ENCODE results near the gene GJD3.

Gene GJD3

DNA sequence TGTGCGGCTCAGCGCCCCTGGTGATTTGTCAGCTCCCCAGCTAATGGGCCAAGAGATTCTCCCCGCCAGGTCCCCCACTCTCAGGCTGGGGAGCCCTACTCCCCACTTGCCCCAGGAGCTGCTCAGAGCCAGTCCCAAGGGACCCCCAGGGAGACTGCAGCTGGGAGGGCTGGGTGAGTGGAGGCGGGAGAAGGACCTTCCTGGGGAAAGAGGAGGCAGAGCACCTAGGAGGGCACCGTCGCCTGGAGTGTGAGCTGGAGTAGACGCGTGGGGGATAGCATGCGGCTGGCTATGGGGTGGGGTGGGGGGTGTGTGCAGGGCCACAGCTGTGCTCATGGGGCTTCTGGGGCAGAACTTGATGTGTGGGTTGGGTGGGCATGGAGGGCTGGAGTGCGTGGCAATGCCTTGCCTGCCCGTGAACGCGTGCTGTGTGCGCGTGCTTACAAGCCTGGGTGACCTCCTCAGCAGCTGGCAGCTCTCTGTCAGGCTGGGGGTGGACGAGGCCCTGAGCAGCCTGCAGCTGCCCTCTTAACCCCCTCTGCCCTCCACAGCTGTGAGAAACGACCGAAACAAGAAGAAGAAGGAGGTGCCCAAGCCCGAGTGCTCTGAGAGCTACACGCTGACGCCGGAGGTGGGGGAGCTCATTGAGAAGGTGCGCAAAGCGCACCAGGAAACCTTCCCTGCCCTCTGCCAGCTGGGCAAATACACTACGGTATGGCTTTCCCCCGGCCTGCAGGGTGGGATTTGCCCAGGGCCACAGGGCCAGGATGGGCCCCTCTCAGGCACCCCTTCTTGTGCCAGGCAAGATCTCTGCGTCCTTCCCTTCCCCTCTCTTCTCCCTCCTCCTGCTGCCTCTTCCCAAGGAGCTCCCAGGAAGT is 12.9 kb downstream of the GJD3 start:
- DNase-seq = no peak

DNA sequence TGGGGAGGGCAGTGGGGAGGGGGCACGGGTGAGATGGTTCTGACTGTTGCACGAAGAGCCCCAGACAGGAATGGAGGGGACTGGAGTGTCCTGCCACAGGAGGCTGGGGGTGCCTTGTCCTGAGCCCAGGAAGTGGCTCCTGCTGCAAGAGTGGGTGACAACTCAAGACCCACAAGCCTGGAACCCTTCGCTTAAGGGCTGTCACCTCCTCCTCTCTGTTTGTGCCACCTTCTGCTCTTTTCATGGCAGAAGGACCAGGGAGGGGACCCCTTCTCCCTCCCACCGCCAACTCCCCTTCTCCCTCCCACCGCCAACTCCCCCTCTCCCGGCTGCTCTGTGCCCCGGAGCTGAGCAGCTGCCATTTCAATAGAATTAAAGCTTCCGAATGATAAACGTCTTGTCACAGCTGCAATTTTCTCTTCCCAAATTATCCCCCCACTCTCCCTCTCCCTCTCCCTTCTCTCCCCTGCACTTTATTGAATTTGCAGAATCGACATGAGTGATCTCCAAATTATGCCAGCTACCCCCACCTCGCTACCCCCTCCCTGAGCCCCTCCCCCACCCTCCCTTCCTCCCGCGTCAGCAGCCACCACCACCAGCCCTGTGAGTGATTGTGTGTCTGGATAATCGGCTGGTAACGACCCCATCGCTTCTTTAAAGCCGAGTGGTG is 13.7 kb downstream of the GJD3 start:
- DNase-seq = no peak

DNA sequence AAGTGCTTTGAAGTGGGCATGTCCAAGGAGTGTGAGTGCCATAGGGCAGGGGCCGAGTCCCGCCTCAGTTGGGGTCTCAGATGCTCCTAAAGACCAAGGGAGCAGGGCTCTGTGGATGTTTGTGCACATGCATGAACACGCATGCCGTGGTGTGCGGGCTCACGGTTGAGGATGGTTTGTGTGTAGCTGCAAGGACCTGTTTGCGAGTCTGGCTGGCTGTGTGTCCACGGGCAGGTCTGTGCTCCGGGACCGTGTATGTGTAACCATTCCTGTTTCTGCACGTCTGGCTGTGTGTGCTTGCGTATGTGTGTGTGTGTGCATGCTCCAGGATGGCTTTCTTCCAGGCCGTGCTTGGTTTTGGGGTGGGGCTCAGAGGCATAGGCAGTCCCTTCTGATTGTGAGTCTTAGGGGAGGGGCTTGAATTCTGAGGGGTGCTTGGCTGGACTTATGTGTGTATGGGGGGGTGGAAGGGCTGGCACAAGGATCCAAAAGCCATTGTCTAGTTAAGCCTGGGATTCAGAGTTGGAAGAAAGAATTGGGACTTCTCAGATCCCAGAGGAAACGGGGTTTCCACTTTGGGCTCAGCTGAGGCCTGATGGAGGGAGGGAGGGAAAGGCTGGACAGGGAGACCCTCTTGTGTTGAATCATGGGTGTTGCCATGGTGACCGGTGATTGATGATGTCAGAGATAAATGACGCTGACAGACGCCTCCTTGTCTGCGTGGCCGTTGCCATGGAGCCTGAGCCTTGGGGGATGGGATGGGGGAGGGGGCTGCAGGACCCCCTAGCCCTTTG is 14.4 kb downstream of the GJD3 start:
- no peak for DNase-seq

DNA sequence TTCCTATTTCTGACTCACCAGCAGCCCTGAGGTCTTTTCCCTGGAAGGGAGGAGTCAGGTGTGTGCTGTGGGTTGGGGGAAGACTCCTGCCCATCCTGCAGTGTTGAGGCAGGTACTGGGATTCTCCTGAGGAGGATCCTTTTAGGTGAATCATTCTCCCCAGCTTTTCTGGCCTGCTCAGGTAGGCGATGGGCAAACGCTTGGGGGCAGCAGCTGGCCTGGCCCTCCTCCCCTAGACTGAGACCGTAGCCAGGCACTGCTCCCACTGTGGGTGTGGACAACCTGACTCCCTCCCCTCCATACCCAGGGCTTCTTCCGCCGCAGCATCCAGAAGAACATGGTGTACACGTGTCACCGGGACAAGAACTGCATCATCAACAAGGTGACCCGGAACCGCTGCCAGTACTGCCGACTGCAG is 15.1 kb downstream of the GJD3 start:
- no peak for DNase-seq

DNA sequence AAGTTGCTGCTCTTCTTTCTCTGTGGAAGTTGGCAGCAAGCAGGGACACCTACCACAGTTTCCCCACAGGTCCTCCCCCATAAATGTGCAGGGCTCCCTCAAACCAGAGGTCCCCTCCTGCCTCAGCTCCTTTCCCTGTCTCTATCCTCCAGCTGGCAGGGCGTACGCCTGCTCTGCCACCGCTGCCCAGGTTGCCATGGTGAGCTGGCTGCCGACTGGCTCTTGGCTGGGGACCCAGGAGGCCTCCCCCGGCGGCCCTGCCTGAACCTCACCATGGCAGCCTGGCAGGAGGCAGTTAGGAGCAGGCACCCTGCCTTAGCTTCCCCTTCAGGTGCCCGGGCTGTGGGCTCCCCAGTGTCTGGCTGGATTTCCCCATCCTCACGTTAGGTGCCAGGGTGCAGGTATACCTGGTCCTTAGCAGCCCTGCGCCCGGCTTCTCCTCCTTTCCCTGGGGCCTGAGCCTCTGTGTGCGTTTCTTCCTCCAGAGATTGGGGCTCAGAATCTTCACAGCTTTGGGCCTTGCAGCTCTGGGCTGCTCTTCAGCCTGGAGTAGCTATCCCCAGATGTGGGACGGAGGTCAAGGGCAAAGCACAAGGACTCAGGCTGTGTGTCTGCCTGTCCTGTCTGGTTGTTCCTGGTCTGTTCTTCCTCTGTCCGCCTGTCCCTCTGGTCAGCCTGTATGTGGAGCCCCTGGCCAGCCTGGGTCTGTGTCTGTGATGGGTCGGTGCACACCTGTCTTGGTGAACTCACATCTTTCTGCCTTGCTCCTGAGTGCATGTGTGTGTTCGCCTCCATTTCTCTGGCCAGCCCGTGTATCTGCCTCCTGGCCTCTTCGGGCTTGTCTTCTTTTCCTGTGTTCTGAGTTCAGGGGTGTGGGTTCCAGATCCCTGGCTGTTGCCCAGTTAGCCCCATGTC is 15.7 kb downstream of the GJD3 start:
- peak; percentile 63 for DNase-seq

DNA sequence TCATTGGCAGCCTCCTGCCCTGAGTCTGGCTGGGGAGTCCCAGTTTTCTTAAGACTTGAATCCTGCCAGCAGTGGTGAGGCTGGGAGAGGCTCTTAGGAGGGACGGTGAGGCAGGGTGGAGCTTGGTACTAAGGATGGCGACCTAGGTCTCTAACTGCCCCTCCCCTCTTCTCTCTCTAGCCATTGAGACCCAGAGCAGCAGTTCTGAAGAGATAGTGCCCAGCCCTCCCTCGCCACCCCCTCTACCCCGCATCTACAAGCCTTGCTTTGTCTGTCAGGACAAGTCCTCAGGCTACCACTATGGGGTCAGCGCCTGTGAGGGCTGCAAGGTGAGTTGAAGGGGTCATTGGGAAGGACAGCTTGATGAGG is 16.4 kb downstream of the GJD3 start:
- DNase-seq = no peak

DNA sequence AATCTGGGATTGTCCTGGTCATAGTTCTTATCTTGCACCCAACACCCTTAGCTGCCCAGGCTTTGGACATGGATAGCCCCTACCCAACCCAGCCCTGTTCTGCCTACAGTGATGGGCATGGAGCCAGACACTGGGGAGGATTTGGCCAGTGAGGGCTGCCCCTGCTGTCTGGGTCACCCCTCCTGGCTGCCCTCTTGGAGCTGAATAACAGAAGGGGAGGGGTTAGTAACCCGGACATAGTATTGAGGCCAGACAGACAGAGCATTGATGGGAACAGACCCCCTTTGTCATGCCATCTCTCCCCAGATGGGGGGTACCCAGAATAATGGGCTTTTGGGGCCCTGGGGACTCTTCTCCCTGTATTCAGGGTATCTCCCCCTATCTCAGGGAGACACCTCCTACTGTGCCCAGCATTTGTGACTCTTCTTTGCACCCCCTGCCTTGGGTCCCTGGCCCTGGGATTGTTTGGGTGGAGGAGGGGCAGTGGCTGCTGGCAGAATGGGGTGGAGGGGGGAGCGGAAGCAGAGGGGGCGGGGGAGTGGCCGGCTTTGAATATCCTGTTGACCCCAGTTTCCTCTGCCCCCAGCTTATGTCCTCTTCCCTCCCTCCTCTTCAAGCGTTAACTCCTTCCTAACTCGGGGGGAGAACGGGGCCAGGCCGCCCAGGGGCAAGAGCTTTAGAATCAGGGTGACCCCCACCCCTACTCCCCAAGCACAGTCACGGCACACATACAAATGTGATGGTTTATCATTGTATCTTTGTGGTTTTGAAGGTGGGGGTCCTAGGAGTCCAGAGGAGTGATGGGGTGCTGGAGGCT is 17.0 kb downstream of the GJD3 start:
- no peak for DNase-seq

DNA sequence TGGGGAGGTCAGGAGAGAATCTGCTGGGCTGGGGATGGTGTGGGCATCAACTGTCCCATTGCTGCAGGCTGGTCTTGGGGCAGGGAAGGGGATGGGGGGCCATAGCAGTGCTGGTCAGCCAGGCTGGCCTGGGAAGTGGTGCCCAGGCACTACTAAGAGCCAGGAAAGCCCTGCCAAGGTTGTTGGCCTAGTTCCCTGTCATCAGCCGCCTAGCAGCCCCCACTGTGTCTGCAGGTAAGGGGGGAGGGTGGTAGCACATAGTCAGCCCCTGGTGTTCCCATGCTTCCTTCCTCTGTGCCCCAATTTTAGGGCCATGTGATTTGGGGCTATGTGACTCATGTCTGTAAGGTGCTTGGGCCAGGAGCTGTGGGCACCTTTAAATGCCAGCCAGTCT is 17.8 kb downstream of the GJD3 start:
- no peak for DNase-seq

DNA sequence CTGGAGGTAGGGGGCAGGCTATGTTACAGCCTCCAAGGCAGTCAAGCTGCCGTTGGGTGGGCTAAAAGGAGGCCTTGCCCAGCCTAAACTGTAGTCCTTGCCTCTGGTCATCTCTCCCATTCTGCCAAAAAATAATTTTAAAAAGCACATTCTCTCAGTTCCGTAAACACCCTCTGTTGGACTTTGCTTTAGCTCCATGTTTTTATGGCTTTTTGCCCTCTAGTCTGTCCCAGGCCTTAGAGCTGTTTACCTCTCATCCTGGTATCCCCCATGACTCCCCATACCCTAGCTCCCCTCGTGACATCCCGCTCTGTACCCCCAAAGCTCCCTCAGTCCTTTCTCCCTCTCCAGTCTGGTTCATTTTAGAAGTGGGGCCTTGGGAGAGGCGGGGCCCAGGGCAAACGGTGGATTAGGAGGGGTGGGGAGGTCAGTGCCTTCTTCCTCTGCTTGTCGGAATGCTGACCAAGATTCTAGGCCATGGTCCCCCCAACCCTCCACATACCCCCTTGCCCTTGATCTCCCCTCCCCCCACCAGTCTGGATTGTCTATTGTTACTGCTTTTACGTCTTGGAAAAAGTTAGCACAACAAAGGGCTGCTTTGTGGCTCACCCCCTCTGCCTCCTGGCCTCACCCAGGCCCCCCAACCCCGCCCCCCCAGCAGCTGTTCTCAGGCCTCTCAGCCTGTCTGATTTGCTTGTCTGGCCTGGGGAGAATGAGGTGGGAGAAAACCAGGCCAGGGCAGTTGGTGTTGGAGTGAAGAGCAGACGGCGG is 18.4 kb downstream of the GJD3 start:
- no peak for DNase-seq

DNA sequence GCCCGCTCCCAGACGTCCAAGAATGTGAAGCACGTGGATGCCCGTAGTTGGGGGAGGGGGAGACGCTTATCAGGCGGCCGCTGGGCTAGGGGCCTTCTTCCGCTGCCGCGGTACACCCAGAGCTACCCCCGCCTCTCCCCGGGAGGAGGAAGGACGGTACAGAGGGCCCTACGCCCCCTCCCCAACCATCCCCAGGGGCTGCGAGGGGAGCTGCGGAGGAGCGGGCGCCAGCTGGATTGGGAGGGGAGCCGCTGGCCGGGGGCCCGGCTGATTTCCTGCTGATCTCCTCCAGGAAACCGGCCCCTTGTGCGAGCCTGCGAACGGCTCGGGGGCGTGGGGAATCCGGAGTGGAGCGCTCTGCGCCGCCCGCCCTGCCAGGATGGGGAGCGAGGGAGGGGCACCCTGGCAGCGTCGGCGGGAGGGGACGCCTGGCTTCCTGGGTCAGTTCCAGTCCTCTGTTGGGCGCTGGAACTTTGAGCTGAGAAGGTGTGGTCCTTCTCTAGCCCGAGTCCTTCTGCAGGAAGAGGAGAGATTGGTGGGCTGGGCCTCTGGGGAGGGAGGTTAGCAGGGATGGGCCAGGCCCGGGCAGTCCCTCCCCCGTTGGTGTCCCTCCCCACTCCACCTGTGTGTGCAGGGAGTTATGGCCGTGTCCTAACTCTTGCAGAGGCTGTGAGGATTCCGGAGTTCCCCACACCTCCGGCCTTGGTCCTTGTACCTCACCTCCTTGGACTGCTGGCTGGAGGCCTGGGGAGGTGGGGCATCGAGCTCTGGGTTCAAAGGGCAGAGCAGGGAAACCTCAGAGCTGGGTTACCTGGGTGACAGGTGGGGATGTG is 19.2 kb downstream of the GJD3 start:
- DNase-seq = no peak

DNA sequence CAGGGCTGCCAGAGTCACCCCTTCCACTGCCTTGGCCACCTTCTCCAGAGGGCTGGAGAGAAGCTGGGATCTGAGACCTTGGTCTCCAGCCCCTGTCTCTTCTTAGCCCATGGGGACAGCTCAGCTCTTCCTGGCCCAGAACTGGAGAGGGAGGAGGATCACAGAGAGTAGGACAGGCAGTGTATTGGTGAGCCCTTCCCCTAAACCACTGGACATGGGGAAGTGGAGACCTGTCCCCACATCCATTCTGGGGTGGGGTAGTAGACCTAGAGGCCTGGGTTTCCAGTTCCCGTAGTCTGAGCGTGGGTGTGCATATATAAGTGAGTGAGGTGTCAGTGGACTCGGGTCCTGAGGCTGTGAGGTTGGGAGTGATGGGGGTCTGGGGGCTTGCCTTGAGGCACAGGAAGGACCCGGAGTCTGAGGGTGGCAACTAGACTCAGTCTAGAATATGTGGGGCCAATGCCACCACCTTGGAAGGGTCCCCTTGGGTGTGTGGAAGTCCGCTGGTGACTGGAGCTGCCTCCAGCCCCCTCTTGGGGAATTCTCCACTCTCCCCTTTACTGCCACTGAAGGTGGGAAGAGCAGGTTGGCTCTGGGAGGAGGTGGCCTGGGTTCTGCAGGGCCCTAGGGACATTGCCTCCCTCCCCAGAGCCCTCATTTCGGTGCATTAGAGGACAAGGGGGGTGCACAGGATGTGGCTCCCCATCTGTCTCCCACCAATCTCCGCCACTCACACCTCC is 19.9 kb downstream of the GJD3 start:
- no peak for DNase-seq

DNA sequence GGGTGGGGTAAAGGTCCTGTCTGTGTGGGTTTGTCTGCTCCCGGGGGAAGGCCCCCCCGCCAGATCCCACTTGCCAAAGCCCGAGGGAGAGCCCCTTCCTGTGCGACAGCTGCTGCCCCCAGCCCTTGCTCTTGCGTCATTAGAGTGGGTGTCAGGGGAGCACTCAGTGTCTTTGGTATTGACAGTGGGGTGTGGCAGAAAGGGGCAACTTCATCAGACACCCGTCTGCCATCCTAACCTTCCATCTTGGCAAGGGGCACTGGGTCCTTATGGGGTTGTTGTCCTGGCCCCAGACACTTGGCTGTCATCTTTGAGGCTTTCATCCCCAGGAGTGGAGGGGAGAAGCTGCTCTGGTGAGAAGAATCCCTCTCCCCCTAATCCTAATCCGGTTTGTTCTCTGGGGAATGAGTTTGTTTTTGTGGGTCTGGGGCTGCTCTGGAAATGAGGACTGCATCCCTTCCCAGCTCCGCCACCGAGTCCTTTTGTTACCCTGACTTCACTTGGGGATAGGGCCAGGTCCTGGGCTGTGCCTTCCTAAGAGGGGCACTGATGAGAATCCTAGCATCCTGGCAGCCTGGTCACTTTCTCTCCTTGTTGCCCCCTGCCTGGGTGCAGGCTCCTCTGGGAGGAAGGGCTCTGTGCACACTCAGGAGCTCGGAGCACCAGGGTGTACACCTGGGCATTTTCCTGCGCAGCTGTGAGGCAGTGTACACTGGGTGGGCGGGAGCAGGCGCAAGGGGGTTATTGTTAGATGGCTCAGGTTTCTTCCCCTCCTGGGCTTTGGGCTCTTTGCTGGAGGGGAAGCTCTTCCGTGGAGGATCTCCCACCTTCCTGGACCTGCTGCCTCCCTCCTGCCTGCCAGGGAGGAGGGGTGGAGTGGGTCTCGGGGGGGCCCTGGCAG is 21.1 kb downstream of the GJD3 start:
- DNase-seq = no peak

DNA sequence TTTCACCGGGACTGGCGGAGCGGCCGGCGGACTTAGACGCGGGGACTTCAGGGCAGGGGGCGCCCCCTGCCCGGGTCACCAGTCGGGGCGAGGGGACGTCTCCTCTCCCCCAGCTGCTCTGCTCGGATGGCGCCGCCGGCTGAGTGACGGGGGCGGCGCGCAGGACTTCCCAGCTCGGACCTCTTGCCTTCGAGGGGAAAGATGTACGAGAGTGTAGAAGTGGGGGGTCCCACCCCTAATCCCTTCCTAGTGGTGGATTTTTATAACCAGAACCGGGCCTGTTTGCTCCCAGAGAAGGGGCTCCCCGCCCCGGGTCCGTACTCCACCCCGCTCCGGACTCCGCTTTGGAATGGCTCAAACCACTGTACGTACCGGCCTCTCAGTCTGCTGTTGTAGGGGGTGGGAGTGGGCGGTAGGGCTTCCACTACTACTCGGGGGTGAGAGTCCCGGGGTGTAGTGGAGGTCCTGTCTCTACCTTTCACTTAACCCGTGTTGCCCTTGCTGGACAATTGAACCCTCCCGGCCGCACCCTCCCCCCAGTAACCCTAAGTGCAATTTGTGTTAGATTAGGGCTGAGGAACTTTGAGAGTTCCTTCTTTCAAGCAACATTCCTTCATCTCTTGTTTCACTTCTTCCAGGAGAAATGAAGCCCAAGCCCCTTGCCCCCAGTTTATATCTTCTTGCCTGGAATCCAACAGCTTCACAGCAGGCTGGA is 21.9 kb downstream of the GJD3 start:
- DNase-seq = no peak

DNA sequence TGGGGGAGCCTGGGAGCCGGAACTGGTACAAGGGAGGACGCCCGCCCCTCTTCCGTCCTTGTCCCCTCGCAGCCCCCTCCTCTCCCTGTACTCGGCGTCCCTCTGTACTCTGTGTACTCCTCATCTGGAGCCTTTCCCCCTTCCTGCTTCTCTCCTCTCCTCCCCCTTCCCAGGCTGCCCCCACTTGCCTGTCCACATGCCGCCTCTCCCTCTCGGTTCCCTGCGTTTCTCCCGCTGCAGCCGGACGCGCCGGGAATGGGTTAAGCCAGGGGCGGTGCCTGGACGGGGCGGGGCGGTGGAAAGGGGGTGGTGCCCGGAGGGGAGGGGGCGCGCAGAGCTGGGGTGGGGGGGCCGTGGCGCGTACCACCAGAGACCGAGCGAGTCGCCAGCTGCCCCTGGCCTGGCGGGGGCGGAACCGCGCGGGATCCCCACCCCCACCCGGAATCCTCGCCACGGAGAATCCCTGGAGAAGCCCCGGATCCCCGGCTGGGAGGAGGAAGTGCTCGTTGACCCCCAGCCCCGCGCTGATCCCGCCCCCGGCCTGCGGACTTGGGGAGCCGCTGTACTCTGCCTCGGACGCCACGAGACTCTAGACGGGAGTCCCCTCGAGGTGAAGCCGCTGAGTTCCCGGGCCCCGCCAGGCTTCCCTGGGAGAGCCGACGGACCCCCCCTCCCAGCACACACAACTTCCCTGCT is 22.6 kb downstream of the GJD3 start:
- no peak for DNase-seq

DNA sequence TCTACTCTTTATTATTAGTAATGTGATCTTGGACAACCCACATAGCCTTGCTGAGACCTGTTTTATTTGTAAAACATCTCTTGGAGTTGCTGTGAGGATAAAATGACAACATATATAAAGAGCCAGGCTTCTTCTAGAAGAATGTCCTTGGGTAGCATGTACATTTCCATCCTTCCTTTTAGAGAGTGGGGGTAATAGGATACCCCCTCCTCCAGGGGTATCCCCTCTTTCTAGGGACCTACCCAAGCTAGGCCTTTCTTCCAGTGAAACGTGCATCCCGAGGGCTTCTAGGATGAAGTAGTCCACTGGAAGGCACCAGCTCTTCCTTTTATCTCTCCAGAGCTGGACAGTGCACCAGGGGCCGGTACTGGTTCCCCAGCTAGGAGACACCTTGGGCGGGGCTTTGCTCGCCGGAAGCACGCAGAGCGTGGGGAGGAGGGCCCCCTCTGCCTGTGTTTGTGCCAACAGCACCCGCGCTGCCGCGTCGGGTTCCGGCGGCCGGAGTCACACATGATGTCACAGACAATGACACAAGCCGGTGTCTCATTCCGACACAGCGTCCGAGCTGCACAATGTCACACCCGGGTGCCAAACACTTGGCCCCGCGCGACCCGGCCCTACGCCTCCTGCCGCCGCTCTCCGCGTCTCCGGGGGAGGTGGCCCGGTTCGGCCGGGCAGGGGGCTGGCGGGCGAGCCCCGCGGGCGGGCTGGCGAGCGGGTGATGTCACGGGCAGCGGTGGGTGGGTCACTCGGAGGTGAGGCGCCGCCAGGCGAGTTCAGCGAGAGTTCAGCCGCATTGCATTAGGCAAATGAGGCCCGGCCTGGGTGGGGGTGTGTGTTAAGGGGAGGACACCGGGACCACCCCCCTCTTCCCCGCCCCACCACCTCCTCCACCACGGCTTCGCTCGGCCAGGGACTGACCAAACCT is 23.4 kb downstream of the GJD3 start:
- DNase-seq = no peak

DNA sequence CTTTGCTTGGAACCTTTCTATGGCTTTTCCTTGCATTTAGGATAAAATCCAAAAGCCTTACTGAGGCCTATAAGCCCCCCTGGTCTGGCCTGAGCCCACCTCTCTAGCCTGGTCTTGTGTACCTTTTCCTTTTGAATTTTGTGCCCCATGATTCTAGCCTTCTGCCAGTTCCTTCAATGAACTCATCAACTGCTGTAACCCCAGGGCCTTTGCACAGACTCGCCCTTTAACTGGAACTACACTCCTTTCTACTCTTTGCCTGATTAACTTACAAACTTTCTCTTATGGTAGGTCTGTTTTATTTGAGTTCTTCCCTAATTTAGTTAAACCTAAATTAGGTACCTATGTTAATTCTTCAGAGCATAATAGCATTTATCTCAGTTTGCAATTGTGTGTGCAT is 24.2 kb downstream of the GJD3 start:
- DNase-seq = no peak

All from NCI-H446 treated with DMSO at 0.1 percent for 48 hours (cell line).